Inferior parietal cortex (tissue), 1 donor: Measurements from ENCODE around the gene ACTN3.
"Not testable (repeated sequence)": the region's sequence is repeated elsewhere in the genome, so short reads cannot be mapped to it uniquely, and the experiment has no call there.

Experiments
- DNase-seq: peaks from one replicate; pipeline ENCODE4 v3.0.0-alpha.2; 2016; ENCODE audit errors: extremely low spot score

Gene ACTN3

DNA sequence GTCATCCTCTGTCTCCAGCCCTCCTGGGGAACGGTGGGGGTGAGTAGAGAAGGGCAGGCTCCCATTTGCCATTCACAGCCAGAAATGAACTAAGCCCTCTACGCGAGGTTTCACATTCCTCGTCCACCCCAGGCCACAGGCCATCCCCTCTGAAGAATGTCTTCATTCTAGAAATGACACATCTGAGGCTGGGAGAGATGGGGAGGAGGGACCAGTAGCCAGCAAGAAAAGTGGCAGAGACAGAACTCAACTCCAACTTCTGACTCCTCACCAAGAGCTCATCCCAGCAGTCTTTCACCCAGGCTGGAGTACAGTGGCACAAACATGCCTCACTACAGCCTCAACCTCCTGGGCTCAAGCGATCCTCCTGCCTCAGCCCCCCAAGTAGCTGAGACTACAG is 18.3 kb downstream of the ACTN3 start:
- no peak for DNase-seq

DNA sequence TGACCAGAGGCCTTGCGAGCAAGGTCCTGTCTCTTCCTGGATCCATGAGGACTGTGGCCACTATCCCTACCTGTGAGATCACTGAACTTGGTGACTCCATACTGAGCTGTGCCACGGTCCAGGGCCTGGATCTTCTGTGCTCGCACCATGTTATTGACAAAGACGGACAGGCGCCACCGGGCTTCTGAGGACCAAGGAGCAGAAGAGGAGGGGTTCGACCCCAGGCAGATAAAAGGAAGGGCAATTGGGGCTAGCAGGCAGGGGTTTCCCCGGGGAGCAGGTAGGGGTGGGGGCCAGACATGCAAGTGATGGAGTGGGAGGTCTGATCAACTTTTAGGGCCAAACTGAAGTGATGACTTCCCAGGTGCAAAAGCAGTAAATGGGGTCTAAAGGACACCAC is 19.5 kb downstream of the ACTN3 start:
- no peak for DNase-seq

DNA sequence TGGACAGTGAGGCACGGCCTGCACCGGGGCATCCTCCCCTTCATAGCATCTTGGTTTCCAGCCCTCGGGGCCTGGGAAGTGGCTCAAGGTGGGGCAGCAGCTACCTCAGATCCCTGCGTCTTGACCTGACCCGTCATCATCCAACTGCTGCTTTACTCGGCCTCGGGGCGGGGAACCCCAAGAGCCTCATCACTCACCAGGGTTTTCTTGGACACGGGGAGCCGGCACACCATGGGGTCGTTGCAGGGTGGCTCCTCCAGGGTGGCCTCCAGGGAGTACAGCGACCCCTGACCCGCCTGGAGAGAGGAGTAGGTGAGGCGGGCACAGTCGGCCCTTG is 21.1 kb downstream of the ACTN3 start:
- DNase-seq: no peak

DNA sequence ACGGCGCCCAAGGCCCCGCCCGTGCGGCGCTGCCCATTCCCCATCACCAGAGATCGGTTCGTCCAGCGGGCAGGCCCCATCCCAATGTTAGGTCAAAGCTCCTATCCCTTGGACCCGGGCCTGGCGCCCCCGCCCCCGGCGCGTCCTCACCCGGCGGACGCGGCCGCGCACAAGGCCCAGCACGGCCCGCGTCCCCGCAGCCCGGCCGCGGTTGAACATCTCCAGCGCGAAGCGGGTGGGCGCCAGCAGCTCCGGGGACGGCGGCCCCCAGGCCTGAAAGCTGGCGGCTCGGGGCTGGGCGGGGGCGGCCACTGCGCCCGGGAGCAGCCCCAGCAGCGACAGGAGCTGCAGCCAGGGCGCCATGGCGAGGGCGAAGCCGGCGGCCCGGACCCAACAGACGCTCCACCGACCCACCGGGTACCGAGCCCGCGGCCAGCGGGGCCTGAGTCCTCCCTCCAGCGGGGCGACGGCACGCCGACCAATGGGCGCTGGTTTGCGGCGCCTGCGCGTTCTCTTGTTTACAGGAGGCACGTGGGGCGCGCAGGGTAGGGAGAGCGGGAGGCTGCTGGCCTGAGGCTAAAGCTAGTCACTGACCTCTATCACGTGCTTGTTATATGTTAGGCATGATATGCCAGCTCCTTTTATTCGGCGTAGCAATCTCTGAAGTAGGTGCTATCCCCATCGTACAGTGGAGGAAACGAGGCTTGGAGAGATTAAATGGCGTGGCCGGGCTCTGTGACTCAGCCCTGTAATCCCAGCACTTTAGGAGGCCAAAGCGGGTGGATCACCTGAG is 21.6 kb downstream of the ACTN3 start, which contains the start of gene CTSF:
Gene CTSF (minus strand): TSS at position 483 of the 793 bp plus-strand sequence. CDS start 120 bp downstream, at position 363.
- peak; percentile 94 for DNase-seq

DNA sequence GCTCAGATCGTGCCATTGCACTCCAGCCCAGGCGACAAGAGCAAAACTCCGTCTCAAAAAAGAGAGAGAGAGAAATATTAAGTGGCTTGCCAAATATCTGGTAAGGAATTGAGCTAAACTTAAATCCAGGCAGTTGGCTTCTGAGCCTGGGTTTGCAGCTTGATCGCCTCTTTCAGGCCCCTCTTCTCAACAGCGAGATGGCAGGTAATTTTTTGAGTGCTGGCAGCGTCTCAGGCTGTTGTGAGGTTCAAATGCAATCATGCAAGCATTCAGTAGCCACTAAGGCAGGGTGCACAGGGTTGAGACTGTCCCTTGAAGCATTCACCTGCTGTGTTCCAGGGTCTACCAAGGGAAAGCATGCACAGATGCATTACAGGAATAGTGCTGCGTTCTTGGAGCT is 22.4 kb downstream of the ACTN3 start:
- no peak for DNase-seq

DNA sequence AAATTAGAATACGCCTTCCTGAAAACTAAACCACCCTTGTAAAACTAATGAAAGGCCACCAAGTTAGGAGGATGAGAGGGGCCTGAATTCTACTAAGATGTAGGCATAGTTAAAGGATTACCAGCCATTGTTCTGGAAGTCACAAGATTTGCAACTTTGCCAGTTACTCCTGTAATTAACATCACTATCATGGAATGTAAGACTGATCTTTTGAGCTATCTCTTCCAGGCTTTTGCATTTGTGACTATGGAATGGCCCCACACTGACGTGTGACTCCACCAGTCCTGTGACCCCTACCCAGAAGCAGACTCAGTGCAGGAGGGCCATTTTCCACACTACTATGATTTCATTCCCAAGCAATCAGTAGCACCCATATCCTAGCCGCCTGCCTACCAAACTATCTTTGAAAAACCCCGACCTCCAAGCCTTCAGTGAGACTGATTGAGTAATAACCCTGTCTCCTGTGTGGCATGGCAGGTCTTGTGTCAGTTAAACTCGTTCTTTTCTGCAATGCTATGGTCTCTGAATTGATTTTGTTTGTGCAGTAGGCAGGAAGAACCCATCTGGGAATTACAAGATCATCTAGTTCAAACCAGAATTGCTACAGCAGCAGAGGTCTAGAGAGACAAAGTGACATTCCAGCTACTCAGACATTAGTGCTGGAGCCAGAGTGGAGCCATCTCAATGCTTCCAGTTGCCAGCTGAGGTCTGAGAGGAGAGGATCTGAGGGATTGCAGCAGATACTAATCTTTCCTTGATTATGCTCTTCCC is 23.6 kb downstream of the ACTN3 start:
- no peak for DNase-seq

DNA sequence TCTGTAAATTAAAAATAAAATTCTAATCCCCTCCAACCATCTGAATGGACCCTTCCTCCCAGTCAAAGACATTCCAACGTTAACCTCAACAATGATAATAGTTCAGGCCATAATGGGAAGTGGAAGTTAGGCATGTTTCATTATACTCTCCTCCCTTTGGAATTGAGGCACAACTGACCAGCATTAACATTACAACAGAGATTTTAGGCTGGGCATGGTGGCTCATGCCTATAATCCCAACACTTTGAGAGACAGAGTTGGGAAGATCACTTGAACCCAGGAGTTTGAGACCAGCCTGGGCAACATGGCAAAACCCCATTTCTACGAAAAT is 24.1 kb downstream of the ACTN3 start:
- no peak for DNase-seq

DNA sequence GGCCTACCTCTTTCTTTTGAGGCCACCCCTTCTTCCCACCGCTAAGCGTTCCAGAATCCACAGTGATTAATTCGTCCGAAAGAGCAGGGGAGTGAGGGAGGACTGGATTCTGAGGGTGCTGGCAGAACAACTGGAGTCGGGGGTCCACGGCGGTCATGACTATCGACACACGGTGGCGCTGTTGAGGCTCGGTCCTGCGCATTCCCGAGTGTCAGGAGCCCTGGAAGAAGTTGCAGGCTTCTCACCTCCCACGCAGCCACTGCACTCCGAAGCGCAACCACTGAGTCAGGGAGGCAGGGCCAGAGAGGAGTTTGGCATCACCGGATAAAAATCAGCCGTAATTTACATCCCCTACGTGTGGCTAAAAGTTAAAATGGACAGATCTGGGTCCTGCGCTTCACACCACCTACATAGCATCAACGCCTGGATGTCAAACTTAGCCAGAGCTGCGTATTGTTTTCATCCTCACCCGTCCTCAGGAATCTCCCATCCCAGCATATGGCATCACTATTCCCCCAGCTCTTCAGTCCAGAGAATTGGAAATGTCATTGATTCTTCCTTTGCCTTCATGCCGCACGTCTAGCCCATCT is 32.4 kb downstream of the ACTN3 start:
- DNase-seq: peak; percentile 72

DNA sequence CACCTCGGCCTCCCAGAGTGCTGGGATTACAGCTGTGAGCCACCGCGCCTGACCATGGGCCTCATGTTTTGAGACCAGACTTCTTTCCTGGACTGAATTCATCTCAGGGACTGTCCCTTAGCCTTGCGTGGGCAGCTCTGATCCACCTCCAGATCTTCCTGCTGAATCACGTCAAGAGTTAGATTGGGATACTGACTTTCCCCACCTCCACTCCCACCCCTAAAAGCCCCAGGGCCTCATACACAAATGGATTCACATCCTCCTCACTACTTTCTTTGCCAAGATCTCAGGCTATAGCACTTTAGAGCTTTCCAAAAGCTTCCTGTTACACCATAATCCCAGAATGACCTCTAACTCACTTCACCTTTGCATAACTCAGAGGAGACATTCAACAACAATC is 34.1 kb downstream of the ACTN3 start:
- no peak for DNase-seq

DNA sequence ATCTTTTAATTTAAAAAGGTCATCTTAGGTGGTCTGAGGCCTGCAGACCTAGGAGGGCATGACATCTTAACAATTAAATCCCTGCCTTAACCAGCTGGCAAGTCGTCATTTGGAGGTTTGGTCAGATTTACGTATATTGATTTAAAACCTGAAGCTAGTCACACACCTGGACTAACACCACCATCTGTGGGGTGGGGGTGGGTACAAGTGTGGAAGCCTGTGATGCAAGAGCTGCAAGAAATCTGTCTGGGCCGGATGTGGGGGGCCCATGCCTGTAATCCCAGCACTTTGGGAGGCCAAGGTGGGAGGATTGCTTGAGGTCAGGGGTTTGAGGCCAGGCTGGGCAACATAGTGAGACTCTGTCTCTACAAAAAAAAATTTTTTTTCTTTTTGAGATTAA is 34.6 kb downstream of the ACTN3 start:
- DNase-seq: no peak

DNA sequence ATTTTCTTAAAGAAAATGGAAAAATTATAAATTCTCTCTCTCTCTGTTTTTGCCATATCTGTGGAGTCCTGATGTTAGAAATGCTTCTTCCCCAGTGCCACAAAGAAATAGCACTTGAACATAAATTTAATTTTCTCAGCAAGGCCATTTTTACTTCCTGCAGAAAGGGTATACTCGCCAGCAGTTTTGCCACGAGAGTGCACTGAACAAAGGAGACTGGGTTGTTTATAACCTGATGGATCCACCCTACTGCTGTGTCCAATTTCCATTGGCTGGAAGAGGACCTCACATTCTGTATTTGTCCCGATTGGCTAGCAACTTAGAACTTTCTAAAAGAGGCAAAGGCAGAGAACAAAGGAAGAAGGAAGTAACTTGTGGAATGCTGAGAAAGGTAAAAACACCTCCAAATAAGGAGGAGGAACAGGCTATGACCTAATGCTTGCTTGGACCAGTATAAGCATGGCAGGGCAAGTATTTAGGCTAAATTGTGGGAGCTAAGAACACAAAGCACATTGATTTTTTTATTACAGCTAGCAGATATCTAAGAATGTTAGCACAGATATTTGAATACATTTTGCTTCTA is 36.0 kb downstream of the ACTN3 start:
- DNase-seq: not testable (repeated sequence)

DNA sequence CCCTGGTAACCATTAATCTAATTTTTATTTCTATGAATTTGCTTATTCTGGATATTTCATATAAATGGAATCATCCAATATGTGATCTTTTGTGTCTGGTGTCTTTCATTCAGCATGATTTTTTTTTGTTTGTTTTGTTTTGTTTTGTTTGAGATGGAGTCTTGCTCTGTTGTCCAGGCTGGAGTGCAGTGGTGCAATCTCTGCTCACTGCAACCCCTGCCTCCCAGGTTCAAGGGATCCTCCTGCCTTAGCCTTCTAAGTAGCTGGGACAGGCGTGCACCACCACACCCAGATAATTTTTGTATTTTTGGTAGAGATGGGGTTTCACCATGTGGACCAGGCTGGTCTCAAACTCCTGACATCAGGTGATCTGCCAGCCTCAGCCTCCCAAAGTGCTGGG is 38.7 kb downstream of the ACTN3 start:
- DNase-seq: not testable (repeated sequence)

DNA sequence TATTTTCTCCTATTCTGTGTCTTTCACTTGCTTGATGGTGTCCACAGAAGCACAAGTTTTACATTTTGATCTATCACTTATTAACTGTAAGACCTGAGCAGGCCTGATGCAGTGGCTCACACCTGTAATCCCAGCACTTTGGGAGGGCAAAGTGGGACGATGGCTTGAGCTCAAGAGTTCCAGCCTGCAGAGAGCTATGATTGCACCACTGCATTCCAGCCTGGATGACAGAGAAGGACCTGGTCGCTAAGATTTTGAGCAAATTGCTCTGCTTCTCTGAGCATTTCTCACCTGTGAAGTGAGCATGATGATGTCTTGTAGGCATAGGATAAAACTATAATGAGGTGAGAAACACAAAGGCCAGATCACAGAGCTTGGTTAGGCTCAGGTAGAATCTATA is 39.4 kb downstream of the ACTN3 start:
- no peak for DNase-seq

DNA sequence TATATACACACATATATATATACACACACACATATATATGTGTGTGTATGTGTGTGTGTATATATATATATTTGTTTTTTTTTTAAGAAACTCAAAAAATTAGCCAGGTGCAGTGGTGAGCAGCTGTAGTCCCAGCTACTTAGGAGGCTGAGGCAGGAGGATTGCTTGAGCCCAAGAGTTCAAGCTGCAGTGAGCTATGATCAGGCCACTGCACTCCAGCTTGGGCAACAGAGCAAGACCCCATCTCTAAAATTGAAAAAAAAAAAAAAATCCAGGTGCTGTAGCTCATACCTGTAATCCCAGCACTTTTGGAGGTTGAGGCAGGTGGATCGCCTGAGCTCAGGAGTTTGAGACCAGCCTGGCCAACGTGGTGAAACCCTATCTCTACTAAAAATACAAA is 42.6 kb downstream of the ACTN3 start:
- not testable (repeated sequence) for DNase-seq

DNA sequence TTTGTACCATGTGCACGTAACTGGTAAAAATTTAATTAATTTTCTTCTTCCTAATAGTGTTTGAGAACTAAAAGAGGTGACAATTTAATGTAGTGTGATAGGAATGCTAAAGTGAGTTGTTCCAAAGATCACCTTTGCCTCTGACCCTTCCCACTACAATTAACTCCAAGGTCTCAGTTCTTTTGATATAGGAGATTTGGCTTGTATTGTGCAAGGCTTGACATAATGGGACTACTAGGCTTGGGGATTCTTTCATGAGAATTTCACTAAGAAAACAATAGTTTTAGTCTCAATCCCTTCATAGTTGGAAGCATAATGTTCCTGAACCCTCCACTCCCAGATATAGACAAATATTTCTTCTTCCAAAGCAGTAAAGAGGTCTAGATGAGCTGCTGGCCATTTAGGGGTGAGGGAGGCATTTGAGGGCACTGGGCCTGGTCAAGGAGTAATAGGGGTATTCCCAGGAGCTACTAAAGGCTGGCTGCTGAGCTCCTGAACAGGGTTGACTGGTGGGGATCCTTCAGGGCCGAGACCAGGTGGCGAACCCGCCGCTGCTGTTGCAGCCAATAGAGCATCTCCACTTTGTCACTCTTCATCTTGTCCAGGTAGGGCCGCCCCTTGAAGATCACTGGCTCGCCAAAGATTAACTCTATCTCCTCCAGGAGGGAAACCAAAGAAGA is 43.4 kb downstream of the ACTN3 start:
- DNase-seq: no peak

DNA sequence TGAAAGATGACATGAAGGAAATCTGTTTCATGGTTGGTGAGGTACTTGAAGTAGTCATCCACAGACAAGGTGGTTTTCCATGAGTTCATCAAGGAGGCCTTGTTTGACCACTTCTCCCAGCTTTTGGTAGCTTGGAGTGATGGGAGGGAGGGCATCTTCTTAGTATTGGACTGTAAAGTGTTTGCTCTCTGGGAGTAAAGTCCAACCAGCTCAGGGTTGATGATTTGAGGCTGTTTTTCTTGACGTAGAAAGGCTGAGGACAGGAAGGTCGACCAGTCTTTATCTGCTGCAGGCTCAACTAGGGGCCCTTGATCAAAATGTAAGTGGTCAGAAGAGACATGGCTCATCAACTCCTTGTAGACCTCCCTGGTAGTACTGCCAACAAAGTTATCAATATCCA is 44.5 kb downstream of the ACTN3 start:
- DNase-seq: no peak

DNA sequence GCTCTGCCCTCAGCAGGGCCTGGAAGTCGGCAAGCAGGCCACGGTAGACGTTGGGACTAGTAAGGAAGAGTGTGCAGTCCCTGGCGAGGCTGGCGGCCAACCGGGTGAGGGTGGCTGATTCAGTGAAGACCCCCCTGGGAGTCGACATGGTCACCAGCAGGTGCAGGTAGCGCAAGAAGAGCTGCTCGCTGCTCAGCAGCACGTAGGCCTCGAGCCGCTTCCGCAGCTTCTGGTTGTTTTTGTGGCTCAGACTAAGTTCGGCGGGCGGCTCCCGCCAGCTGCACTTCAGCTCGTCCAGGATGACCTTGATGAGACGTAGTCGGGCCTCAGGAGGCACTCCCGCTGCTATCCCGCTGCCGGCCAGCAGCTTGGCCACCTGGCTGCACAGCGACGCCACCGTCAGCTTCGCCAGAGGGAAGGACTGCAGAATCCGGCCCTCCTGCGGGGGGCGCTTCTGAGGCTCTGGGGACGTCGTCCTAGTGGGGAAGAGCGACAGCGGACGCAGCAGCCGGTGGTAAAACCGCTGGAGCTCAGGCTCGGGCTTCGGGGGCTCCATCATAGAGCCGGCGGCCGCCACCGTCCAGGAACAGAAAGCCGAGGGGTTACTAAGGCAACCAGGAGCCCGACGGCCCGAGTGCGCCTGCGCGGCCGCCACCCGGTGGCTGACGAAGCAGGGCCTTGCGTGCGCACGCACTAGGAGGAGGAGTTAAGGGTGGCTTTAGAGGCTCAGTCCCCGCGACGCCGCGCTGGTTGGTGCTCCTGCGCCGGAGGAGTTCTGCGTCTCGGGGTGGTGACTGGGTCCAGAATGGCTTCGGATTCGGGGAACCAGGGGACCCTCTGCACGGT is 46.0 kb downstream of the ACTN3 start, which contains the start of the genes CCDC87 and CCS:
Gene CCDC87 (minus strand): TSS at position 607 of the 846 bp plus-strand sequence. CDS start 48 bp downstream, at position 559.
Gene CCS (plus strand): TSS at position 729 of the 846 bp plus-strand sequence. CDS start 77 bp downstream, at position 806.
- peak; percentile 97 for DNase-seq

DNA sequence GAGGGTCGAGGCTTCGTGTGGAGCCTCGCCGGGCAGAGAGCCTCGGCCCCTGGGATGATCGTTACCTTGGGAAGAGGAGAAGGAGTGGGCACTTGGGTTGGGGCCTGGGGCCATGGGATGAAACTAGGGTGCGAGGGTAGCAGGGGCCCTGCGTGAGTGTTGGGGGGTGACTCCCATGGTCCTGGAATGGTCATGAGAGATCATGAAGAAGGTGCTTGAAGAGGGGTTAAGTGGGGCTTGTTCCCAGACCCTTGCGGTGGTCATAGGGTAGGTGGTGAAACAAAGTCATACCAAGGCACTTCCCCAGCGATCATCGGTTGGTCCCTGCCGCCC is 46.6 kb downstream of the ACTN3 start:
- no peak for DNase-seq

DNA sequence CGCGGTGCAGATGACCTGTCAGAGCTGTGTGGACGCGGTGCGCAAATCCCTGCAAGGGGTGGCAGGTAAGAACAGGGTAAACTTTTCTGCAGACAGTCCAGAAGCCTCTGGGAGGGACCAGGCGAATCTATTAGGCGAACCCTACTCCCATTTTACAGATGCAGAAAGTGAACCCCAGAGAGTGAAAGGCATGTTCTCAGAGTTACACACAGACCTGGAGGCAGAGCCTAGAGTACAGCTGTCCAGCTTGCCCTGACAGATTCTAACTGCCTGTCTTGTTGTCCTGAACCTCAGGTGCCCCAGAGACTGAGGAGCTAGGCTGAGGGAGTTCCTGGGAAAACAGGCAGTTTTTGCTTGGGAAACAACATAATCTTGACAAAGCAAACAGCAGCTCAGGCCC is 46.9 kb downstream of the ACTN3 start:
- no peak for DNase-seq

DNA sequence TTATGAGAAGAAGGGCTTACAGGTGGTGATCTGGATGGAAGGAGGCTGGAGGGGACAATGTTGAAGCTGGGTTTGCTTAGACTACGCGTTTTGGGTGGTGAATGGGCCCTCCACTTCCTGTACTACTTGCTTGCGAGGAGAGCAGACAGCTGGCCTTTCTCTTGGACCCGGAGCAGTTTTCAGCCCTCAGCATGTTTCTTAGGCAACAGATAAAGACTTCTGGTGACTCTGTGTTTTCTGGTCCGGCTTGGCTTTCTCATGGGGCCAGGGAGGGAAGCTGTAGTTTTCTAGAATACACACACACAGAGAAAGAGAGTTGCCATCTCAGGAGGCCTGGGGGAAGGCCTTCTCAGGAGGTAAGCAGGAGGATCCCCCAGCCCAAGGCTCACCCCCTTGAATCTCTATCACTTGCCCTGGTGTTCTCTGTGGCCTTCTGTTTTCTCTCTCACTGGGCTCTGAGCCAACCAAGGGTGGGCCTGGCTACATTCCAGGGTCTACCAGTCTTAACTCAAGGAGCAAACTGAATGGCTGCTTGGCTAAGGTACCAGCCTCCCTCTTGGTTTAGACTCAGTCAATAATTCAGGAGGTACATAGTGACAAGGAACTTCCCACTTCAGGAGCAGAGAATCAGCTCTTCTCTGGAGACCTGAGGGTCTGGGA is 48.7 kb downstream of the ACTN3 start:
- DNase-seq: no peak
